ENCODE data around the gene IPO9.

DNA sequence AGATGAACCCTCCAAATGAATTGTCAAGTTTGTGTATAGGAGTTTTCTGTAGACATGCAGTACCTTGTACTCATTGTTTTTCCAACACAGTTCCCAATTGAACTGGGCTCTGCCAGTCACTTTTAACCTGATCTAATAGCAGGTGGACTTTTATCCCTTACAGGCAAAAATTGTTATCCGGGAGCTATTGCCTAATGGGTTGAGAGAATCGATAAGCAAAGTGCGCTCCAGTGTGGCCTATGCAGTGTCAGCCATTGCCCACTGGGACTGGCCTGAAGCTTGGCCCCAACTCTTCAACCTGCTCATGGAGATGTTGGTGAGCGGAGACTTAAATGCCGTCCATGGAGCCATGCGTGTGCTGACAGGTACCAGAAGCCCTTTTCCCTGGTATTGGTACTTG is 19.3 kb downstream of the IPO9 start:
- TF ChIP-seq, protein P1, sequence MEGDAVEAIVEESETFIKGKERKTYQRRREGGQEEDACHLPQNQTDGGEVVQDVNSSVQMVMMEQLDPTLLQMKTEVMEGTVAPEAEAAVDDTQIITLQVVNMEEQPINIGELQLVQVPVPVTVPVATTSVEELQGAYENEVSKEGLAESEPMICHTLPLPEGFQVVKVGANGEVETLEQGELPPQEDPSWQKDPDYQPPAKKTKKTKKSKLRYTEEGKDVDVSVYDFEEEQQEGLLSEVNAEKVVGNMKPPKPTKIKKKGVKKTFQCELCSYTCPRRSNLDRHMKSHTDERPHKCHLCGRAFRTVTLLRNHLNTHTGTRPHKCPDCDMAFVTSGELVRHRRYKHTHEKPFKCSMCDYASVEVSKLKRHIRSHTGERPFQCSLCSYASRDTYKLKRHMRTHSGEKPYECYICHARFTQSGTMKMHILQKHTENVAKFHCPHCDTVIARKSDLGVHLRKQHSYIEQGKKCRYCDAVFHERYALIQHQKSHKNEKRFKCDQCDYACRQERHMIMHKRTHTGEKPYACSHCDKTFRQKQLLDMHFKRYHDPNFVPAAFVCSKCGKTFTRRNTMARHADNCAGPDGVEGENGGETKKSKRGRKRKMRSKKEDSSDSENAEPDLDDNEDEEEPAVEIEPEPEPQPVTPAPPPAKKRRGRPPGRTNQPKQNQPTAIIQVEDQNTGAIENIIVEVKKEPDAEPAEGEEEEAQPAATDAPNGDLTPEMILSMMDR (IDR thresholded peaks at IDR 0.05; ENCODE audit: low read depth, low read length) = no peak
- no peak for TF ChIP-seq POLR2A (IDR thresholded peaks at IDR 0.05; ENCODE audit: extremely low read depth, insufficient read length)
- TF ChIP-seq, protein P2, sequence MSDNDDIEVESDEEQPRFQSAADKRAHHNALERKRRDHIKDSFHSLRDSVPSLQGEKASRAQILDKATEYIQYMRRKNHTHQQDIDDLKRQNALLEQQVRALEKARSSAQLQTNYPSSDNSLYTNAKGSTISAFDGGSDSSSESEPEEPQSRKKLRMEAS (IDR thresholded peaks at IDR 0.05; ENCODE audit: low read depth, low read length) = no peak
